Measurements from ENCODE around the gene ICE2.

The ICE2 gene

DNA sequence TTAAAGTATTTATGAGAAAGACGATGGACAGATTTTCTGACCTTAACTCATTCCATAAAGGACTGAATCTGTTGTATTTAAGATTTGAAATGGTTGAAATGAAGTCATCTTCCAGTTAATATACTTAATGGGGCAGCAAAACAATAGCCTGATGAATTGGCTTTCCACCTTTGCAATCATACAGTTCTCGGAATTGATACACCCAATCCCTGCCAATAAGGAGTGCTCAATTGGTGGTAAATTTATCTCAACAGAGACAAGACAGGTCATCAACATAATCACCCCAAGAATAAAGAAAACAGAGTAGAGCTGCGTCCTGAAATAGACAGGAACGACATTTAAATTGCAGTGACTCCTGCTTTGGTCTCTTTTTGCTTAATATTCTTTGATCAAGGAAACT, 92.3 kb downstream of the ICE2 start:
- no peak for DNase-seq

DNA sequence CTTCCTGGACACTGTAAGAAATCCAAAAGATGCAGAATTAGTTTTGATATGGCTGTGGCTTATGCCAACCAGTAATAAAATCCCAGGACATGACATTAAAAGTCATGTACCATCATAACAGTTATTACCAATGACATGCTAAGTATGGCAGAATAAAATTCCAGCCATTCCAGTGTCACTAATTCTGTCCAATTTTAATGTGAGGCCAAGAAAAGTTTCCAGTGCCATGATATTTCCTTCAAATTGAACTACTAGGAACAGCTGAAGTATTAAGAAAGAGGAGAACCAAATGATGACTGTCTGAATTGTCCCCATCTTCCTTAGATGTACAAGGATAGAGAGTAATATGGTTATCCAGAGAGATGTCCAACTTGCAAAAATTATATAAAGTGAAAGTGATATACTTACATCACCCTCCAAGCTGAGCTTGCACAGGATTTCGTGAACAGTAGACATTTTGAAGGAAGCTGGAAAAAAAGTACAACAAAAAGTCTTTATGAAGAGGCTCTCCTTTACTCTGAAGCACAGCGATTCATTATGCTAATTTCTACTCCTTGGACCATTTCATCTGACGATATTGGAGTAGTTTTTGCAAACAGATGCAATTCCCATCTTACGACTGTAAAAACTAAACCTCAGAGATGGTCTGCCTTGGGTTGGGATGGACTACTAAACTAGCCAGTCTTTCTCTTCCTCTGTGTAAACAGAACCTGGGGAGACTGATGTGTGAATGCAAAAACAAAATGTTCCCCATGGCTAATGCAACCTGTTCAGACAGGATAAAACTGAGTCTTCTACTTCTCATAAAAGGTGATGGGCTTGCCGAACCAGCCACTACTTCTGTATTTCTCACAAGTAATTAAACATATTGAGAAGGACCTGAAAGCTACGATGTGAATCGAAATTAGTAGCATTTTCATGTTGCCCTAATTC, 93.1 kb downstream of the ICE2 start:
- DNase-seq: no peak

DNA sequence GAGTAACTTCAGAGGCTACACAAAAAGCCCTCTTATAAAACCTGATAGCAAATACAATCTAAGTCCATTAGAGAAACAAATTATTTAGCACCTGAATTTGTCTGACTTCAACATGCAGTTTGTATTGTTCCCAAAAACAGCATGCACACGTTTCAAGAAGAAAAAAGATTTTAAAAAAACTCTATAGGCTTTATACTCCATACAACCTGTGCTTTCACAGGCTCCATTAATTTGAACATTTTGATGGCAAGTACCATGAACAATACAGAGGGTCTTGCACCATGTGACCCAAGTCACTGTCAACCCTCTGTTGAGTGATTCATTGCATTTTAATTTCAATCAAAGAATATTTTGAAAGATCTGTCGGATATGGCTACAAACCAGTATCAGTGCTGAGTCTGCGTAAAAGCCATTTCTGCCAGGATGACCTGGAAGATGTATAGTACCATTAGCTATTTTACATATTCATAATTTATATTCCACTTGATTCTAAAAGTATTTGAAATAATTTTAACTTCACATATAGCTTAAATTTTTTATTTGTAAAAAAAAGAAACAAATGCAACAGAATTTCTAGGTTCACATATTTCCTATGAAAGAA, 94.3 kb downstream of the ICE2 start:
- no peak for DNase-seq

GRCh38 chr15:60384053-60384452, 94.9 kb downstream of the ICE2 start:
- DNase-seq: no peak

DNA sequence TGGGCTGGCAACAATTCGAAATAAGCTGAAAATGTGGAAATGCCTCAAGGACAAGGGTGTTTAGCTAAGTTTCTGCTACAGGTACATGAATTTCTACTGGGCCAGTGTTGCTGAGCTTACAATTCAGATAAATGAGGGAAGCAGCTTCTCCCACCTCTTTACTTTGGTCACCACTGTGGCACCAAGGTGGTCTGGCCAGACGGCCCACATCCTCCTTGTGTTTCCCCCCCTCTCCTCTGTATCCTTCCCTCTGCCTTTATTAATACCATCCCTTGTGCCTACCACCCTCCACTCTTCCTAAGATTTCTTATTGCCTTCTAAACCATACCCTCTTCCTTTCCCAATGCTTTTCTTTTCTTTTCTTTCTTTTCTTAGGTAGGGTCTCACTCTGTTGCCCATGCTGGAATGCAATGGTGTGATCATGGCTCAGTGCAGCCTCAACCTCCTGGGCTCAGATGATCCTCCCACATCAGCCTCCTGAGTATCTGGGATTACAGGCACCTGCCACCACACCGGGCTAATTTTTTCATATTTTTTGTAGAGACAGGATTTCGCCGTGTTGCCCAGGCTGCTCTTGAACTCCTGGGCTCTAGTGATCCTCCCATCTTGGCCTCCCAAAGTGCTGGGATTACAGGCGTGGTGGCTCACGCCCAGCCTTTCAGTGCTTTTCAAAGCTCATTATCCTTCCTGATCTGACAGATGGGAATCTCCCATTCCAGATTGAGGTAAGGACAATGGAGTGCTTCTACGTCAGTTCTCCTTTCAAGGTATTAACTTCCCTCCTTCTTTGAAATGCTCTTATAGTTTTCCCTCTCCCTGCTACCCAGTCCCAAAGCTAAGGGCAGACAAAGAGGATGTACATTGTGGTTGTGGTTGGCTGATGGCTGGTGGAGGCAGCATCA, 95.9 kb downstream of the ICE2 start:
- no peak for DNase-seq

GRCh38 chr15:60381148-60381788, 97.7 kb downstream of the ICE2 start:
- DNase-seq: no peak

DNA sequence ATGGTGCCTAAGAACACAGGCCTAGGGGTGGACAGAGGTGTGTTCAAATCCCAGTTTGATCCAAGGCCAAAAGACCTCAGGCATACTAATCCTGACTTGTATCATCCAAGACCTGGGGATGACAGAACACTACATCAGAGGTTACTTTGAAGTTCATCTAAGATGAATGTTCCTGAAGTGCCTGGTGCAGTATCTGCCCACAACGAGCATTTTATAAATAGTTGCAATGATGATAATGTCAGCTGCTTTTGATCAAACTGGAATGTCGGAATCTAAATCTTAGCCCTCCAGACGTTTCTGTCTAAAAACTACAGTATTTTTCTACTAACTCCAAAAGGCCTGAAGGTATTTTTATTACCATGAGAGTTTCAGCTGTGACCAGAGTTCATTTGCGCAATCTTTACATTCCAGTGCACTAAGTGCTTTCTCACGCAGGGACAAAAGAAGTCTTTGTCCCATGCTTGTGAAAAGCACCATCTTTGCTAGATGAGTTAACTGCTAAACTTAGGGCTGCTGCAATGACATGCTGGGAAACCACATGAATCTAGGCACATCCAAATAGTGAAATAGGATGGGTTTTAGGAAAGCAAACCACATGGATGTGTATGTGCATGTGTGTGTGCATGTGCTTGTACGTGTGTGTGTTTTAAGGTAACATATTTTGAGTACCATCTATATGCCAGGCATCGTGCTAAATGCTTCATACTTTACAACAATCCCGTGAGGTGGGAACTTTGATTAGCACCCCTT, 99.2 kb downstream of the ICE2 start:
- DNase-seq: no peak

DNA sequence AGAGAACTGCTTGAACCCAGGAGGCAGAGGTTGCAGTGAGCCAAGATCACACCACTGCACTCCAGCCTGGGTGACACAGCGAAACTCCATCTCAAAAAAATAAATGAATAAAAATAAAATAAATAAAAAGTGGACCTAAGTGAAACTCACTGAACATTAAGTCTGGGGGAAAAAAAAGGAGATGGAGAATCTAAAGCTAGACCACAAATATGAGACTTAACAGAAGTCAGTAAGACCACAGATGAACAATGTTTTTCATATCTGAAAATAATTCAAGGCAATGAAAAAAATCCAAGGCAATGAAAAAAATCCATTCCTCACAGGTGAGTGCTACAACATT, 99.8 kb downstream of the ICE2 start:
- DNase-seq: no peak

- peak; percentile 32 for DNase-seq
These were observed 102.3 kb downstream of the ICE2 start for GRCh38 chr15:60376677-60377095.

- DNase-seq: no peak
These were observed 103.6 kb downstream of the ICE2 start for GRCh38 chr15:60375306-60375705.

DNA sequence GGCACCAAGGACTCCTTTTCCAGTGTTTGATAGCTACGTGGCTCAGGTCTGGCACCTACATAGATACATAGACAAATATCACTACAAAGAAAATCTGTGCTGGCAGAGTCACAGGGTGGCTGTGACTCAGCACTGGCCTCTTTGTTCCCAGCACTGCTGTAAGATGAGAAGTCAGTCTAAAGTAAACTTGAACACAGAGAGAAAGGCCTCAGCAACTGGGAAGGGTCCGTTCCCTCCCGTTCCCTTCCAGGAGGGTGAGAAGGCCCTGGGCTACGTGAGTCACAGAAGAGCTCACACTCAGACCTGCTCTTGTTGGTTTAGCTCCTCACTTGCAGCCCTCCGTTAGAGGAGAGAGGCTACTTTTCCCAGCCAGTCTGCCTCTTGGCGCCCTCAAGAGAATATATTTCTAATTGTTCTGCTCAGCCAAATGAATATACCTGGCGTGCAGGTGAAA, 104.3 kb downstream of the ICE2 start:
- peak; percentile 78 for DNase-seq

- no peak for DNase-seq
These were observed 104.7 kb downstream of the ICE2 start for GRCh38 chr15:60374209-60374608.

- no peak for DNase-seq
These were observed 105.2 kb downstream of the ICE2 start for GRCh38 chr15:60373745-60374144.

GRCh38 chr15:60373327-60373726, 105.6 kb downstream of the ICE2 start:
- no peak for DNase-seq

DNA sequence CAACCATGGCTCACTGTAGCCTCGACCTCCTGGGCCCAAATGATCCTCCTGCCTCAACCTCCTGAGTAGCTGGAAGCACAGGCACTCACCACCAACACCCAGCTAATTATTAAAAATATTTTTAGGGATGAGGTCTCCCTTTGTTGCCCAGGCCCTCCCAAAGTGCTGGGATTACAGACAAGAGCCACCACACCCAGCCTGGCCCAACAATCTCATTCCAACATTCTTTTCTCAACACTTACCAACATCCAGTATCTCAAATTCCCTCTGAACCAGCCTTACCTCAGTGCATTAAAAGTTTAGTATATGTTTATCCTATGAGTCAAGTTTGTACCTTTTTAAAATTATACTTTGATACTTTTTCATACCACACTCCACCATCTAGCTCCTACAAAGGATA, 106.2 kb downstream of the ICE2 start:
- no peak for DNase-seq

GRCh38 chr15:60372227-60372626, 106.7 kb downstream of the ICE2 start:
- no peak for DNase-seq

GRCh38 chr15:60371175-60372051, 107.5 kb downstream of the ICE2 start:
- DNase-seq: no peak

DNA sequence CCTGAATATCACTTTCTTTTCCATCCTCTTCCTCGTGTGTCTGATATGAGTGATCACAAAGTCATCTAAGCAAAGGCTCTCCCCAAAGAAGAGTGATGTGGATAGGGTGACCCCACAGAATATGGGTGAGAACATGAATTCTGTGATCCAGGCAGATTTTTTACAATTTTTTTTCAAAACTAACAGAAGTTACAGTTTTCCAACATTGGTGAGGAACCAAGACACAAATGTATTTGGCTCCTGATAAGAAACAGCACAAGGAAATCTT, 108.1 kb downstream of the ICE2 start:
- no peak for DNase-seq

DNA sequence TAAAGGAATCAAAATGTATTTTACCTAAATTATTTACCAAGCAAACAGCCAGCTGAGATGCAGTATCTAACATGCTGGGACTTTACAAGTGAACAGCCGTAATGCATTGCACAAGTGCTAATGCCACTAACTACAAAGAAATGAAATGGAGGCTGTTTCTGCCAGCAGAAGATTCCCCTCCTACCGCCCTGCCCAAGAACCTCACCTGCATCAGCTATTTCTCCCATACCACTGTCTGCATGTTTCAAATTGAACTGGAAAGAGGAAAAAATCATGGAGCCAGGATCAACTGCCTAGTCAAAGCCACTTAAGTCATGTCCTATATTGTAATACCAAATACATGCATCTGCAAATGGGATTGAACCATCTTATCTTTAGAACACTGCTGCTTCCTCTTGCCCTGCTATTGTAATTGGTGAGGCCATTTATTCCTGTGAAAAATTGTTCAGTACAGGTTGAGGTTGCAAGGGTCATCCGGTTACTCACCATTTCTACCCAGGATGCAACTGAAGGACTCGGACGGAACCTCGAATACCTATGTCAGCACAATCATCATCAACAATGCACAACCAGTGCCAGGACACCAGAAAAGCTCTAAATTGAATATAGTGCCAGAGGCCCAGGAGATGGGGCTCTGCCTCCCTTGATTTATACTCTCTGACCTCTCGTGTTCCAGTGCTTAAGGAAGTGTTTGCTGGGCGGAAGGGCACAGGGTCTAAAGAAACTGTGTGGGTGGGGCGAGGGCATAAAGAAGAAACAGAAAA, 108.7 kb downstream of the ICE2 start:
- no peak for DNase-seq

DNA sequence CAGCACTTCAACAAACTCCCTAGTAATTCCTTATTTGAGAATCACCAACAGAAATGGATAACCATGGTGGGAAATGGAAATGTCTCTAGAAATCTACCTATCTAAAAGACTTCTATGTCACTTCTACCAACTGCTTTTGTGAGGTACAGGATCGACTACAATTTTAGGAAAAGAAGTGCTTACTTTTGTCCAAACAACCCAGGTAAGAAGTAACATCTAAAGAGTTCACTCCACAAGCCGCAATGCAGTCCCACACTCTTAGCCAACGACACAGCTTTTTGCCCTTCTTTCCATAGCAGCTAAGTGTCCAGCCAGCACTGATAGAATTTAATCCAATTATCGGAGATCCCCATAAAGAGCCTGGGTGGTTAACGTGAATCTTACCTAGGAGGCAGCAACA, 109.2 kb downstream of the ICE2 start:
- no peak for DNase-seq
